ENCODE data around the gene HERC2. TPM values are rescaled to one million over a fixed set of nuclear protein-coding genes. Genes with fewer than 3 reads are reported as not detected.
"Not testable (repeated sequence)": the region's sequence is repeated elsewhere in the genome, so short reads cannot be mapped to it uniquely, and the experiment has no call there.

HERC2 gene
- total and polyA plus RNA-seq, 4 donors: 17.9 to 76.0 (median 39.8) TPM

GRCh38 chr15:28165791-28166190 is 156.2 kb downstream of the HERC2 start:
- peaks cover 18 to 32% (median 28%) of the 10 kb centered on the region in 4 donors for H3K36me3 ChIP-seq (ENCODE audit: control insufficient read depth in 4 of 4, insufficient read depth in 4 of 4, low read length in 4 of 4)
- H3K9ac ChIP-seq (ENCODE audit: insufficient read depth in 1 of 2, low read length in 2 of 2): no peak overlapping the region
- H3K4me1 ChIP-seq (ENCODE audit: control insufficient read depth in 5 of 5, insufficient read depth in 5 of 5, low read length in 5 of 5): peaks cover 0 to 3% (median 0%) of the 10 kb centered on the region in 5 donors
- WGBS, 2 donors: 94 to 96% methylated on average over 1 of the region's 1 CpG
- no peaks in the 10 kb centered on the region for H3K27me3 ChIP-seq (ENCODE audit: control insufficient read depth in 3 of 3, insufficient read depth in 3 of 3, low read length in 2 of 3)
- ATAC-seq (ENCODE audit: insufficient read depth, low FRiP score): no peak
- no peaks in the 10 kb centered on the region for H3K9me3 ChIP-seq (ENCODE audit: control insufficient read depth in 4 of 4, insufficient read depth in 3 of 4, low read length in 3 of 4)
- H3K27ac ChIP-seq (ENCODE audit: low read depth in 1 of 2, low read length in 1 of 2): no peak overlapping the region
- no peak for TF ChIP-seq CTCF (IDR thresholded peaks at IDR 0.05; ENCODE audit: control extremely low read depth, extremely low read depth)
- DNase-seq: no peak
- H3K4me3 ChIP-seq: no peak overlapping the region

GRCh38 chr15:28164876-28165275 is 157.1 kb downstream of the HERC2 start:
- no peaks in the 10 kb centered on the region for H3K4me1 ChIP-seq (ENCODE audit: control insufficient read depth in 5 of 5, insufficient read depth in 5 of 5, low read length in 5 of 5)
- no peak overlapping the region for H3K4me3 ChIP-seq
- peaks cover 18 to 32% (median 28%) of the 10 kb centered on the region in 4 donors for H3K36me3 ChIP-seq (ENCODE audit: control insufficient read depth in 4 of 4, insufficient read depth in 4 of 4, low read length in 4 of 4)
- no peak overlapping the region for H3K9ac ChIP-seq (ENCODE audit: insufficient read depth in 1 of 2, low read length in 2 of 2)
- H3K9me3 ChIP-seq (ENCODE audit: control insufficient read depth in 4 of 4, insufficient read depth in 3 of 4, low read length in 3 of 4): no peaks in the 10 kb centered on the region
- no peaks in the 10 kb centered on the region for H3K27me3 ChIP-seq (ENCODE audit: control insufficient read depth in 3 of 3, insufficient read depth in 3 of 3, low read length in 2 of 3)
- no peak for TF ChIP-seq CTCF (IDR thresholded peaks at IDR 0.05; ENCODE audit: control extremely low read depth, extremely low read depth)
- no peak overlapping the region for H3K27ac ChIP-seq (ENCODE audit: low read depth in 1 of 2, low read length in 1 of 2)
- ATAC-seq (ENCODE audit: insufficient read depth, low FRiP score) (no peak), DNase-seq (no peak)
- WGBS, 2 donors: 97 to 98% methylated on average over 3 of the region's 3 CpGs

- peaks cover 4 to 12% (median 8%) of the 10 kb centered on the region in 4 donors for H3K36me3 ChIP-seq (ENCODE audit: control insufficient read depth in 4 of 4, insufficient read depth in 4 of 4, low read length in 4 of 4)
- peaks cover 0 to 6% (median 0%) of the 10 kb centered on the region in 4 donors for H3K9me3 ChIP-seq (ENCODE audit: control insufficient read depth in 4 of 4, insufficient read depth in 3 of 4, low read length in 3 of 4)
- no peak overlapping the region for H3K9ac ChIP-seq (ENCODE audit: insufficient read depth in 1 of 2, low read length in 2 of 2)
- no peaks in the 10 kb centered on the region for H3K27me3 ChIP-seq (ENCODE audit: control insufficient read depth in 3 of 3, insufficient read depth in 3 of 3, low read length in 2 of 3)
- no peak overlapping the region for H3K4me3 ChIP-seq
- no peak for DNase-seq
- WGBS, 2 donors: 87 to 94% methylated on average over 4 of the region's 4 CpGs
- H3K27ac ChIP-seq (ENCODE audit: low read depth in 1 of 2, low read length in 1 of 2): no peak overlapping the region
- no peak for TF ChIP-seq CTCF (IDR thresholded peaks at IDR 0.05; ENCODE audit: control extremely low read depth, extremely low read depth)
- ATAC-seq (ENCODE audit: insufficient read depth, low FRiP score): no peak
- no peaks in the 10 kb centered on the region for H3K4me1 ChIP-seq (ENCODE audit: control insufficient read depth in 5 of 5, insufficient read depth in 5 of 5, low read length in 5 of 5)
These were observed 167.7 kb downstream of the HERC2 start for GRCh38 chr15:28154283-28154682.

GRCh38 chr15:28153492-28154119 is 168.4 kb downstream of the HERC2 start:
- Histone ChIP-seq H3K27me3 (ENCODE audit: control insufficient read depth in 3 of 3, insufficient read depth in 3 of 3, low read length in 2 of 3) (no peaks in the 10 kb centered on the region), H3K4me1 (ENCODE audit: control insufficient read depth in 5 of 5, insufficient read depth in 5 of 5, low read length in 5 of 5) (no peaks in the 10 kb centered on the region)
- no peak for ATAC-seq (ENCODE audit: insufficient read depth, low FRiP score)

GRCh38 chr15:28152538-28152923 is 169.4 kb downstream of the HERC2 start:
- H3K4me3 ChIP-seq; DNase-seq; H3K27ac ChIP-seq (ENCODE audit: low read depth in 1 of 2, low read length in 1 of 2); H3K4me1 ChIP-seq (ENCODE audit: control insufficient read depth in 5 of 5, insufficient read depth in 5 of 5, low read length in 5 of 5); ATAC-seq (ENCODE audit: insufficient read depth, low FRiP score); H3K9me3 ChIP-seq (ENCODE audit: control insufficient read depth in 4 of 4, insufficient read depth in 3 of 4, low read length in 3 of 4); H3K27me3 ChIP-seq (ENCODE audit: control insufficient read depth in 3 of 3, insufficient read depth in 3 of 3, low read length in 2 of 3); H3K9ac ChIP-seq (ENCODE audit: insufficient read depth in 1 of 2, low read length in 2 of 2): not testable (repeated sequence)
- WGBS, 2 donors: 91 to 95% methylated on average over 8 of the region's 8 CpGs
- H3K36me3 ChIP-seq (ENCODE audit: control insufficient read depth in 4 of 4, insufficient read depth in 4 of 4, low read length in 4 of 4): peaks cover 4 to 12% (median 8%) of the 10 kb centered on the region in 4 donors

More at GRCh38 chr15:28153492-28154119, 168.4 kb downstream of the HERC2 start:
- peaks cover 4 to 12% (median 8%) of the 10 kb centered on the region in 4 donors for H3K36me3 ChIP-seq (ENCODE audit: control insufficient read depth in 4 of 4, insufficient read depth in 4 of 4, low read length in 4 of 4)
- H3K9me3 ChIP-seq (ENCODE audit: control insufficient read depth in 4 of 4, insufficient read depth in 3 of 4, low read length in 3 of 4): peaks cover 0 to 8% (median 0%) of the 10 kb centered on the region in 4 donors
- no peak for TF ChIP-seq CTCF (IDR thresholded peaks at IDR 0.05; ENCODE audit: control extremely low read depth, extremely low read depth)
- H3K9ac ChIP-seq (ENCODE audit: insufficient read depth in 1 of 2, low read length in 2 of 2): no peak overlapping the region
- WGBS, 2 donors: 76 to 87% methylated on average over 13 of the region's 13 CpGs
- H3K4me3 ChIP-seq: no peak overlapping the region
- DNase-seq: no peak
- no peak overlapping the region for H3K27ac ChIP-seq (ENCODE audit: low read depth in 1 of 2, low read length in 1 of 2)
